Activated CD8-positive, alpha-beta T cell treated with anti-CD3 and anti-CD28 coated beads for 36 hours (primary cell): Measurements from ENCODE around the gene ERMAP. TPM values are rescaled to one million over a fixed set of nuclear protein-coding genes. Genes with fewer than 3 reads are reported as not detected.

Source experiments
- ATAC-seq: fragments of 200-7000 bp; cut with Tn5 transposase; one replicate; pipeline ENCODE4 v1.10.0; 2021; ENCODE audit warnings: mild to moderate bottlenecking, moderate library complexity
- CTCF ChIA-PET: fragments of 350-600 bp; sonication (Branson Sonifier 250); formaldehyde crosslinking; loops from one replicate; lab custom pipeline; 2021; ENCODE audit warnings: antibody characterized with exemption; lab: Charles Lee
- POLR2A ChIA-PET: fragments of 350-600 bp; sonication (Branson Sonifier 250); formaldehyde crosslinking; loops from one replicate; lab custom pipeline; 2021; ENCODE audit warnings: antibody characterized with exemption; lab: Charles Lee
- DNase-seq: peaks from one replicate; pipeline ENCODE4 v3.0.0-alpha.2; 2020
- H3K27ac Mint-ChIP-seq: one replicate; pipeline ENCODE4 v1.8.0; 2021; ENCODE audit warnings: mild to moderate bottlenecking, mixed read lengths
- H3K27me3 Mint-ChIP-seq: one replicate; pipeline ENCODE4 v1.8.0; 2021; ENCODE audit warnings: mixed read lengths
- H3K36me3 Mint-ChIP-seq: one replicate; pipeline ENCODE4 v1.8.0; 2021; ENCODE audit warnings: low read depth, mixed read lengths
- H3K4me1 Mint-ChIP-seq: one replicate; pipeline ENCODE4 v1.8.0; 2021; ENCODE audit warnings: low read depth, mixed read lengths
- H3K4me3 Mint-ChIP-seq: one replicate; pipeline ENCODE4 v1.8.0; 2021; ENCODE audit warnings: mild to moderate bottlenecking, moderate library complexity, mixed read lengths
- H3K9me3 Mint-ChIP-seq: one replicate; pipeline ENCODE4 v1.8.0; 2021; ENCODE audit warnings: mixed read lengths
- CTCF ChIP-seq: fragments of 200-600 bp; IDR thresholded peaks from one replicate; pipeline ENCODE4 v1.8.0; 2022; ENCODE audit warnings: antibody characterized with exemption, mild to moderate bottlenecking
- intact Hi-C: fragments of 100-400 bp; cut with micrococcal nuclease; formaldehyde crosslinking; loops from one replicate; pipeline ENCODE4 v1.10.0; 2022
- total RNA-seq, 2 experiments: library from RNA; stranded (reverse); gene quantifications; one replicate each; pipeline ENCODE4 v1.2.3, GENCODE V29; 2021

Gene ERMAP, protein sequence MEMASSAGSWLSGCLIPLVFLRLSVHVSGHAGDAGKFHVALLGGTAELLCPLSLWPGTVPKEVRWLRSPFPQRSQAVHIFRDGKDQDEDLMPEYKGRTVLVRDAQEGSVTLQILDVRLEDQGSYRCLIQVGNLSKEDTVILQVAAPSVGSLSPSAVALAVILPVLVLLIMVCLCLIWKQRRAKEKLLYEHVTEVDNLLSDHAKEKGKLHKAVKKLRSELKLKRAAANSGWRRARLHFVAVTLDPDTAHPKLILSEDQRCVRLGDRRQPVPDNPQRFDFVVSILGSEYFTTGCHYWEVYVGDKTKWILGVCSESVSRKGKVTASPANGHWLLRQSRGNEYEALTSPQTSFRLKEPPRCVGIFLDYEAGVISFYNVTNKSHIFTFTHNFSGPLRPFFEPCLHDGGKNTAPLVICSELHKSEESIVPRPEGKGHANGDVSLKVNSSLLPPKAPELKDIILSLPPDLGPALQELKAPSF
- total RNA-seq, result 1 to 10 TPM; 3.9 to 4.4 TPM

- Mint-ChIP-seq H3K4me3 (peak within 1 kb of the TSS; percentile 71), H3K4me1 (peaks cover 23% of the 10 kb centered on the region), H3K27me3 (no peaks in the 10 kb centered on the region), H3K27ac (peak within 1 kb of the TSS; percentile 90), H3K9me3 (no peaks in the 10 kb centered on the region), H3K36me3 (peaks cover 1% of the 10 kb centered on the region)
- intact Hi-C loops, result no loop called here
- ChIA-PET CTCF (interaction anchor here (0.8 to 2.4 kb wide), 7 partner anchors 18 to 238 kb away, joined by 3 to 6 read pairs (median 3); partner anchors contain the start of gene ZNF691), POLR2A (interaction anchor here (0.8 to 2.6 kb wide), 8 partner anchors 16 to 158 kb away, joined by 3 to 11 read pairs (median 4); partner anchors contain the start of genes C1orf50, P3H1, PPIH and TMEM269)
- ATAC-seq (peak; percentile 91), DNase-seq (peak; percentile 93)
- TF ChIP-seq CTCF, result no peak
Observed at GRCh38 chr1:42816585-42817439, at the start of gene ERMAP, which contains the start of gene SVBP. Gene ERMAP, plus strand, starts transcription at chr1:42817122. Its CDS starts 13,327 bp downstream, at chr1:42830449. Gene SVBP, minus strand, starts transcription at chr1:42817397. Its CDS starts 853 bp downstream, at chr1:42816544.

GRCh38 chr1:42767510-42768000, 49.4 kb upstream of the ERMAP start:
- H3K27me3 Mint-ChIP-seq, result no peaks in the 10 kb centered on the region
- peaks cover 17% of the 10 kb centered on the region for H3K36me3 Mint-ChIP-seq
- peak overlapping the region; percentile 91 for H3K27ac Mint-ChIP-seq
- intact Hi-C loops, result no loop called here
- ChIA-PET CTCF (interaction anchor here (0.7 to 4.6 kb wide), 9 partner anchors 10 to 324 kb away, joined by 3 to 41 read pairs (median 7); partner anchors contain the start of gene ZNF691), POLR2A (interaction anchor here (1.0 to 2.3 kb wide), 11 partner anchors 12 to 404 kb away, joined by 3 to 21 read pairs (median 6); partner anchors contain the start of genes CFAP57, EBNA1BP2, ERMAP and PPIH)
- peaks cover 26% of the 10 kb centered on the region for H3K4me1 Mint-ChIP-seq
- ATAC-seq (peak; percentile 15), DNase-seq (no peak)
- no peak overlapping the region for H3K4me3 Mint-ChIP-seq
- no peak for TF ChIP-seq CTCF
- H3K9me3 Mint-ChIP-seq, result no peaks in the 10 kb centered on the region

GRCh38 chr1:42768172-42768571, 48.8 kb upstream of the ERMAP start:
- peaks cover 19% of the 10 kb centered on the region for H3K36me3 Mint-ChIP-seq
- H3K27me3 Mint-ChIP-seq, result no peaks in the 10 kb centered on the region
- peaks cover 27% of the 10 kb centered on the region for H3K4me1 Mint-ChIP-seq
- ChIA-PET POLR2A (interaction anchor here (1.1 to 2.3 kb wide), 3 partner anchors 12 to 156 kb away, joined by 6 to 7 read pairs (median 7); partner anchors contain the start of gene PPIH), CTCF (interaction anchor here (1.0 to 4.6 kb wide), 4 partner anchors 10 to 306 kb away, joined by 4 to 41 read pairs (median 10); partner anchors contain the start of gene ZNF691)
- no peak for TF ChIP-seq CTCF
- H3K9me3 Mint-ChIP-seq, result no peaks in the 10 kb centered on the region
- peak overlapping the region; percentile 91 for H3K27ac Mint-ChIP-seq
- no peak for DNase-seq
- intact Hi-C loops, result no loop called here
- H3K4me3 Mint-ChIP-seq, result no peak overlapping the region
- no peak for ATAC-seq

- POLR2A ChIA-PET, result interaction anchor here (0.7 kb wide), 1 partner anchor 72 kb away, joined by 3 read pairs; no protein-coding TSS in a partner anchor
- no peaks in the 10 kb centered on the region for H3K27me3 Mint-ChIP-seq
- peaks cover 32% of the 10 kb centered on the region for H3K4me1 Mint-ChIP-seq
- no peak for TF ChIP-seq CTCF
- CTCF ChIA-PET, result interaction anchor here (1.0 to 4.6 kb wide), 3 partner anchors 8 to 77 kb away, joined by 3 to 41 read pairs (median 6); partner anchors contain the start of gene ZNF691
- H3K4me3 Mint-ChIP-seq, result no peak overlapping the region
- H3K9me3 Mint-ChIP-seq, result no peaks in the 10 kb centered on the region
- intact Hi-C loops, result no loop called here
- DNase-seq (no peak), ATAC-seq (no peak)
- no peak overlapping the region for H3K27ac Mint-ChIP-seq
- peaks cover 27% of the 10 kb centered on the region for H3K36me3 Mint-ChIP-seq
Observed at GRCh38 chr1:42769811-42770210, 47.1 kb upstream of the ERMAP start.
